MCF 10A (cell line): ENCODE measurements around the gene FGF19. TPM values are rescaled to one million over a fixed set of nuclear protein-coding genes. Genes with fewer than 3 reads are reported as not detected.

Experiments used
- BruUV-seq: library from RNA; stranded (reverse); fragments of 400-500 nt; replicated peaks from 2 replicates; lab custom pipeline; 2021; lab: Mats Ljungman, UMichigan
- CTCF ChIA-PET: fragments of 300-600 bp; sonication (Branson Sonifier 250); formaldehyde crosslinking; extraction: SDS; loops from one replicate; lab custom pipeline; 2021; ENCODE audit warnings: antibody characterized with exemption, inconsistent platforms; lab: Yijun Ruan, JAX
- POLR2A ChIA-PET: fragments of 300-600, 350-650 bp; sonication (Branson Sonifier 250); formaldehyde crosslinking; extraction: SDS; loops from one replicate; lab custom pipeline; 2020; ENCODE audit warnings: antibody characterized with exemption, inconsistent platforms; lab: Yijun Ruan, JAX
- DNase-seq: peaks from one replicate; pipeline ENCODE4 v3.0.0-alpha.2; 2018; ENCODE audit not compliant: unreplicated experiment
- H3K27ac Mint-ChIP-seq: one replicate; pipeline ENCODE4 v1.8.0; 2022; ENCODE audit warnings: mild to moderate bottlenecking, low read depth, mixed read lengths; ENCODE audit not compliant: unreplicated experiment
- H3K27me3 Mint-ChIP-seq: one replicate; pipeline ENCODE4 v1.8.0; 2022; ENCODE audit warnings: mixed read lengths; ENCODE audit not compliant: insufficient read depth, unreplicated experiment
- H3K36me3 Mint-ChIP-seq: one replicate; pipeline ENCODE4 v1.8.0; 2022; ENCODE audit warnings: mild to moderate bottlenecking, moderate library complexity, mixed read lengths; ENCODE audit not compliant: insufficient read depth, unreplicated experiment
- H3K4me1 Mint-ChIP-seq: one replicate; pipeline ENCODE4 v1.8.0; 2022; ENCODE audit warnings: mixed read lengths; ENCODE audit not compliant: insufficient read depth, unreplicated experiment
- H3K4me3 Mint-ChIP-seq: one replicate; pipeline ENCODE4 v1.8.0; 2022; ENCODE audit warnings: mild to moderate bottlenecking, moderate library complexity, mixed read lengths; ENCODE audit not compliant: unreplicated experiment
- H3K9me3 Mint-ChIP-seq: one replicate; pipeline ENCODE4 v1.8.0; 2022; ENCODE audit warnings: mixed read lengths; ENCODE audit not compliant: unreplicated experiment
- intact Hi-C: fragments of 100-400 bp; cut with micrococcal nuclease; formaldehyde crosslinking; loops from 2 replicates; pipeline ENCODE4 v1.14.1; 2022
- total RNA-seq: library from RNA; stranded (reverse); gene quantifications from 2 replicates; pipeline ENCODE4 v1.2.3, GENCODE V29; 2022
- TF ChIP-seq, protein P1 (sequence below): fragments of 200-600 bp; IDR thresholded peaks from one replicate; pipeline ENCODE4 v1.8.0; 2022; ENCODE audit warnings: antibody characterized with exemption, mild to moderate bottlenecking; ENCODE audit not compliant: unreplicated experiment

Gene FGF19
- total RNA-seq, 1 experiment from 2014 or later: not detected

GRCh38 chr11:69671734-69672465 is 31.9 kb downstream of the FGF19 start:
- no peak overlapping the region for H3K27ac Mint-ChIP-seq
- intact Hi-C loops: loop anchor here (2.0 kb wide), 1 partner anchor 29 kb away; no protein-coding TSS in a partner anchor
- TF ChIP-seq, protein P1, sequence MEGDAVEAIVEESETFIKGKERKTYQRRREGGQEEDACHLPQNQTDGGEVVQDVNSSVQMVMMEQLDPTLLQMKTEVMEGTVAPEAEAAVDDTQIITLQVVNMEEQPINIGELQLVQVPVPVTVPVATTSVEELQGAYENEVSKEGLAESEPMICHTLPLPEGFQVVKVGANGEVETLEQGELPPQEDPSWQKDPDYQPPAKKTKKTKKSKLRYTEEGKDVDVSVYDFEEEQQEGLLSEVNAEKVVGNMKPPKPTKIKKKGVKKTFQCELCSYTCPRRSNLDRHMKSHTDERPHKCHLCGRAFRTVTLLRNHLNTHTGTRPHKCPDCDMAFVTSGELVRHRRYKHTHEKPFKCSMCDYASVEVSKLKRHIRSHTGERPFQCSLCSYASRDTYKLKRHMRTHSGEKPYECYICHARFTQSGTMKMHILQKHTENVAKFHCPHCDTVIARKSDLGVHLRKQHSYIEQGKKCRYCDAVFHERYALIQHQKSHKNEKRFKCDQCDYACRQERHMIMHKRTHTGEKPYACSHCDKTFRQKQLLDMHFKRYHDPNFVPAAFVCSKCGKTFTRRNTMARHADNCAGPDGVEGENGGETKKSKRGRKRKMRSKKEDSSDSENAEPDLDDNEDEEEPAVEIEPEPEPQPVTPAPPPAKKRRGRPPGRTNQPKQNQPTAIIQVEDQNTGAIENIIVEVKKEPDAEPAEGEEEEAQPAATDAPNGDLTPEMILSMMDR: no peak
- no peaks in the 10 kb centered on the region for H3K27me3 Mint-ChIP-seq
- BruUV-seq: no TSS peak
- H3K4me3 Mint-ChIP-seq: no peak overlapping the region
- POLR2A ChIA-PET: interaction anchor here (0.5 kb wide), 1 partner anchor 767 kb away, joined by 3 read pairs; no protein-coding TSS in a partner anchor
- peaks cover 4% of the 10 kb centered on the region for H3K4me1 Mint-ChIP-seq
- H3K9me3 Mint-ChIP-seq: no peaks in the 10 kb centered on the region
- H3K36me3 Mint-ChIP-seq: peaks cover 46% of the 10 kb centered on the region
- DNase-seq: no peak
- CTCF ChIA-PET: interaction anchor here (0.7 to 7.5 kb wide), 11 partner anchors 11 to 1223 kb away, joined by 3 to 62 read pairs (median 4); no protein-coding TSS in a partner anchor

- no peaks in the 10 kb centered on the region for H3K9me3 Mint-ChIP-seq
- POLR2A ChIA-PET: interaction anchor here (0.6 to 1.6 kb wide), 9 partner anchors 9 to 569 kb away, joined by 3 to 8 read pairs (median 3); no protein-coding TSS in a partner anchor
- peaks cover 61% of the 10 kb centered on the region for H3K36me3 Mint-ChIP-seq
- CTCF ChIA-PET: interaction anchor here (0.6 to 7.5 kb wide), 30 partner anchors 9 to 835 kb away, joined by 3 to 62 read pairs (median 4); no protein-coding TSS in a partner anchor
- H3K4me1 Mint-ChIP-seq: peaks cover 4% of the 10 kb centered on the region
- no TSS peak for BruUV-seq
- H3K27me3 Mint-ChIP-seq: no peaks in the 10 kb centered on the region
- TF ChIP-seq, protein P1: peak; percentile 94
- no peak overlapping the region for H3K4me3 Mint-ChIP-seq
- intact Hi-C loops: loop anchor here (1.0 to 2.0 kb wide), 2 partner anchors 28 to 569 kb away; no protein-coding TSS in a partner anchor
- no peak overlapping the region for H3K27ac Mint-ChIP-seq
- peak; percentile 77 for DNase-seq
These were observed 33.5 kb downstream of the FGF19 start for GRCh38 chr11:69670158-69670845.

- no TSS peak for BruUV-seq
- ChIA-PET CTCF (interaction anchor here (0.6 to 7.5 kb wide), 12 partner anchors 8 to 836 kb away, joined by 3 to 62 read pairs (median 4); no protein-coding TSS in a partner anchor), POLR2A (interaction anchor here (1.2 to 1.4 kb wide), 2 partner anchors 9 to 13 kb away, joined by 4 read pairs; no protein-coding TSS in a partner anchor)
- H3K4me1 Mint-ChIP-seq: peaks cover 4% of the 10 kb centered on the region
- H3K9me3 Mint-ChIP-seq: no peaks in the 10 kb centered on the region
- H3K4me3 Mint-ChIP-seq: no peak overlapping the region
- TF ChIP-seq, protein P1: no peak
- intact Hi-C loops: no loop called here
- H3K27me3 Mint-ChIP-seq: no peaks in the 10 kb centered on the region
- H3K27ac Mint-ChIP-seq: no peak overlapping the region
- no peak for DNase-seq
- peaks cover 60% of the 10 kb centered on the region for H3K36me3 Mint-ChIP-seq
These were observed 34.3 kb downstream of the FGF19 start for GRCh38 chr11:69669486-69669885.
